ENCODE data around the gene RWDD2A.
"Not testable (repeated sequence)": the region's sequence is repeated elsewhere in the genome, so short reads cannot be mapped to it uniquely, and the experiment has no call there.

The RWDD2A gene

DNA sequence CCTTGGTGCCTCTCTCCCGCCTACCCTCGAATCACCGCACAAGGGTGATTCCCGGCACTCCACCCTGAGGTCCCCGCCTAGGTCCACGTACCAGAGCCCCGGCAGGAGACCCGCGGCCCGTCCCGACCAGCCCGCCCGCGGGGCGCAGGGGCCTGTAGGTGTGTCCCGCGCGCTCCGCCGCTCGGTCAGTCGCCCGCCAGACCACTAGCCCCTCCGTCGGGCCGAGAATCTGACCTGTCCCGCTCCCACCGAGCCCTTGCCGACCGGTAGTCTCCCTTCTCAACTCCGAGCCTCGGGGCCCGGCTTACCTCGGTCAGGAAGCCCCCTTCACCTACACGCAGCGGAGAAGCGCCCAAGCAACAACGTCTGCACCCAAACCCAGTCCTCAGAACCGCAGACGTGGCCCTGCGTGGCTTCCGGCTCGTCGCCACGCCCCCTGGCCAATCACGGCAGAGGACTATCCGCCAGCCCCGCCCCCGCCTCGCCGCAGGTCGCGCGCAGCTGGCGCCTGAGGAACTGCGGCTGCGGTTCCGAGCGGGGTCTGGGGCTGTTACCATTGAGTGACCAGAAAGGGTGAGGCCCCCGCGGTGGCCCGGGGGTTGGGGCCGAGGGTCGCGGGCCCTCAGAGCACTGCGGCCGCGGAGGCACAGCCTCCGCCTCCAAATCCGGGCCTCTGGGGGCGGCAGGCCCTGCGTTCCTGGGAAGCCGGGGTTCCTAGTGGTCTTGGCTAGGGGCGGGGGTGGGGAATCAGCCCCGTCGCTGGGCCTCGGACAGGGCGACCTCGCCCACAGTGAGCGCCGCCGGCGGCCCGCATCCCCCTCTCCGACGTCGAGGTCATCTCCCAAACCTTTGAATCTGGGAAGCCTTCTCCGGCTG is at the start of gene RWDD2A, which contains the start of gene PGM3:
Gene RWDD2A (plus strand): TSS at position 487 of the 876 bp plus-strand sequence. CDS start 1,095 bp downstream, outside the sequence.
Gene PGM3 (minus strand): TSS at position 395 of the 876 bp plus-strand sequence. CDS start 2,253 bp downstream, outside the sequence.
- DNase-seq = peak; percentile 48

DNA sequence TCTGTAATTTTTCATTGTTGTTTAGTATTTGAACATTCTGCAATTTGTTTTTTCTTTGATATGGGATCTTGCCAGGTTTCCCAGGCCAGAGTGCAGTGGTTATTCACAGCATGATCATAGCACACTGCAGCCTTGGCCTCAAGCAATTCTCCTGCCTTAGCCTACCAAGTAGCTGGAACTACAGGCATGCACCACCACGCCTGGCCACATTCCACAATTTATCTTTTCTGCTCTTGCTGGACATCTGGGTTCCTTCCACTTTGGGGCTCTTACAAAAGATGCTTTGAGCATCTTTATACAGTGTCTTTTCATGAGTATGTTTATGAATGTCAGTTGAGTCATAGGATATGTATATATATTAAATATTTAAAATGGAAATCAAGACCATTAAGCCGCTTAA is 42.0 kb upstream of the RWDD2A start:
- DNase-seq = no peak

DNA sequence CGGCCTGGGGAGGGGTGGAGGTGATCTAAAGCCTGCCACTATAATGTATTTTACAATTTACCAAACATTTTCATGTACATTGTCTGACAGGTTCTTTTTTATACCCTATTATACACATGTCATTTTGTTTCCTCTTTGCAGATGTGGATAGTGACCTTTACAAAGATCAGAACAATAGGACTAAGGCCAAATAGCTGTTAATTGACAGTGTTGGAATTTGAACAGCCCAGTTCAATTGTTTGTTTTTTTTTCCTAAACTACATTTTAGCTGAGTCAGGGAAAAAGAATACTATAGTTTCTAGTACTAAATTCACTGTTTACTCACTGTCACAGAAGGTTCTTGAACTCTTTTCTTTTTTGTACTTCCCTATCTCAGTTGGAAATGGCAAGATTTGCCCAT is 40.2 kb upstream of the RWDD2A start:
- DNase-seq = no peak

DNA sequence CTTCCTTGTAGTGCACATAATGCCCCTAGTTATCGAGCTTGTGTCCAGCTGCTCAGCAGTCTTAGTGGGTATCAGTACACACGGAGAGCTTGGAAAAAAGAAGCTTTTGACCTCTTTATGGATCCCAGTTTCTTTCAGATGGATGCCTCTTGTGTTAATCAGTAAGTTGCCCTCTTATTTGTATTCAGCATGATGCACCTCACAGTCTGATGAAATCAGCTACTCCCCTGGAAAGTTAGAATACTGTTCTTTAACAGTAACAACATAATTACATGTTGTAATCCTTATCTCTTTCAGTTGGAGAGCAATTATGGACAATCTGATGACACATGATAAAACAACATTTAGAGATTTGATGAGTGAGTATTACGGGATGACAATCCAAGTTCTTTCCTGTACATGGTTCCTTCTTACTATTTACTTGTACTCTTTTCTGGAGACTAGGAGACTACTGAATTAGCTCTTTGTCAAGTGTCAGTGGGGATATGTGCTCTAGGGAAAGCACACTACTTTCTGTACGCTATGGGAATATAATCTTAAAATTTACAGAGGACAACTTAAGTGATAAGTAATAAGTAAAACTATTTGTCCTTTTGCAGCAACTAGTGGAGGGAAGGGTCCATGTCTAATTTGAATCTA is 39.2 kb upstream of the RWDD2A start:
- DNase-seq = no peak

- DNase-seq = no peak
These were observed 37.4 kb upstream of the RWDD2A start for GRCh38 chr6:83155794-83156193.

GRCh38 chr6:83160167-83160566 is 33.0 kb upstream of the RWDD2A start:
- DNase-seq = no peak

- no peak for DNase-seq
These were observed 25.4 kb upstream of the RWDD2A start for GRCh38 chr6:83167726-83168278.

DNA sequence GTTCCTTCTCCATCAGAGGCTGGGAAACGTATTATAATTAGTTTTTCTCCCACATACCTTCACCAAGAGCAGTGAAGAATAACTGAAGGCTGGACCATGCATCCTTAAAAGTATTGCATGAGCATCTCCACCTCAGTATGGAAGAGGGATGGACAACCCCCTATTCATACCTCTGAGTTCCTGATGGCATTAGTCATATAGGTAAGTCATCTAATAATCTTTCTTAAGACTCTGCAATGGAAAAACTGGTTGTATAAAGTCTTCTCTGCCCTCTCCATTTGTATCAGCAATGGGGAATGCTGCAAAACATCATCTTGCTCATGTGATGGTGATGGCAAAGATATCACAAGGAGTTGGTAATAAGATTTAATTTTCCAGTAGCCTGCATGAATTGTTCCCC is 24.6 kb upstream of the RWDD2A start:
- no peak for DNase-seq

- no peak for DNase-seq
These were observed 24.1 kb upstream of the RWDD2A start for GRCh38 chr6:83169106-83169505.

DNA sequence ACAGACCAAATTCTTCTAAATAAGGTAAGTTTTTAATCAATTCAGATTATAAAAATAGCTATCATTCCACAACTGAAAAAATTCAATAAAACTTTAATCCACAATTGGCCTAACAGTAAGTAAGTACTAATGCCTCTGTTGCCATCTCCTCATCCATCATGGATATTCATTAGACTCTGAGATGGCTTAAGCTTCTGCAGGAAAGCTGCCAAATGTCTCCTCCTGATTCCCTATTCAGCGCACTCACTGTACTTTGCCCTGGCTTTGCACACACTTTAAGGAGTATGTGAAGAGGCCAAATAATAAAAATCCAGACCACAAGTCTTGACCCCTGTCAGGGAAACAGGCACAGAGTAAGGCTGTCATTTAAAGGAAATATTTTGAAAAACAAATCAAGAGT is 23.6 kb upstream of the RWDD2A start:
- no peak for DNase-seq

- DNase-seq = no peak
These were observed 16.9 kb upstream of the RWDD2A start for GRCh38 chr6:83176246-83176645.

DNA sequence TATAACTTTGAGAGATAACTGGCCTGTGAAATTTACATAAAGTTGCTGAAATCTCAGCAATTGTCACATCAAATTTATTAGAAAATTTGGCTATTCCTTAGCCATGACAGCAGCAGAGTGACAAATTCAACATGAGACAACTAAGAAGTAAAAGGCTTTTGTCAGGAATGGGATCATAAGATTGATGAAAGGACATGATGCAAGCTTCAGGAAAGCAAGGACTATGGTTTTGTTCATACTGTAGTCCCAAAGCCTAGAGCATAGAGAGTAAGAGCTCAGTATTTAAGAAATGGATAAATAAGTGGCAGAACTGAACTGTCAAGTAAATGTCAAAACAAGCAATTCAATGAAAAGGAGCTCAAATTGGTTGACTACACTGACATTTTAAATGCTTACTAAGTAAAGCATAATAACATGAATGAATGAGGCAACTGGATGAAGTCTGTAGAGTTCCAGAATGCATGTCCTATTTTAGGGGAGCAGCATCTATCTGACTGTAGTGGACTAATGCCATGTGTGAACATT is 12.7 kb upstream of the RWDD2A start:
- no peak for DNase-seq

DNA sequence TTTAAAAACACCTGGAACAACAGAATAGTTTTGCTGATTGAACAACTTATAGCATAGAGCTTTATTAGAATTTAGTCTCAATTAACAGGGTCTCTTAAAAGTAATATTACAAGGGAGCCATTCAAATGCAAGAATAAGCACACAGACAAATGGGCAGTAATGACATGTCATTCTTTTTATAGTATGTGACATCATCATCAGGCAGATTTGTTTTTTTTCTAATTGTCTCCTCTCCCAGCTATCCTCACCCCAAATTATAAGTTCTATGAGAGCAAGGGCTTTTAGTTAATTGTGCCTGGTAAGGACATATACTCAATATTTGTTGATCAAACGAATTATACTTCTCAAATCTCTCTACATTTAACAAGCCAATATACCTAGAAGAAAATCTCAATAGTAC is 11.0 kb upstream of the RWDD2A start:
- DNase-seq = no peak

DNA sequence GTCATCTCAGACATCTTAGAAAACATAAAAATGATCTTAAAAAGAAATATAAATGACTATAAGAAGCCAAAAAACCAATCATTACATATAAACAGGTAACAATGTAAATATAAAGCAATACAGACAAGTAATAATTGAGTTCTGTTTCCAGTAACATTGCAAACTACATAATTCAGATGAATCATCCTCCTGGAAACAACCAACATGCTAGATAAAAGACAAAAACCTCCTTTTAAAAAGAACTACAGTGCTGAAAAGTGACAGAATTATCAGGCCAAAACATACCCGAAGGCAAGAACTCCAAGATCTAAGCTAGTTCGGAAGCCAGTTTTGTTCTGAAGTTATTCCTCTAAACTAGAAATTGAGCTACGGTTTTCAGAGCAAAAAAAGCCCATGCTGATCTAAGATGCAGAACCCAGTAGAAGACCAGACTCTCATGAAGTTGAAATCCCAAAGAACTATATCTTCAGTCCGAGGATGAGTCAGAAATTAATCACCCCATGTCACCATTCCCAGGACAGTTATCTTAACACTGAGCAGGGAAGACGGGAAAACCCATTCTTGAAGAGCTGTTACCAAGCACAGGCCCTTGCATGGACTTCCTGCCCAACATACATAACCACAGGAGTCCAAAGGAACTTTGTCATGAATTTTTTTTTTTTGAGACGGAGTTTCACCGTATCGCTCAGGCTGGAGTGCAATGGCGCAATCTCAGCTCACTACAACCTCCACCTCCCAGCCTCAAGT is 9.9 kb upstream of the RWDD2A start:
- DNase-seq = no peak

DNA sequence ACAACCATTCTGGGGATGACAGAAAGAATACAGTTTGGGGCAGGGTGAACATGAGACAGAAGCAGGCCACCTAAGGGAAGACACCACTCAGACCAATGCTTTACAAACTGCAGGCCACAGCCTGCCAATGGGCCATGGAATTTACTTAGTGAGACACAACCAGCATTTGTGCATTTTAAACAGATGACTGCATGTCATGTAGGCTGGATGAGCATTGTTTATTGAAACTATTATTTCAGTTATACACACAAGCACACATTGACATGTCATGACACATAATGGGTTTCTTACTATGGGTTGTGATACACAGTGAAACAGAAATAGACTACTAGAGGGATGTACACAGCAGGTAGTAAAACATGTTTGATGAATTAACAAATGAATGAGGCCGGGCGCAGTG is 8.1 kb upstream of the RWDD2A start:
- no peak for DNase-seq

DNA sequence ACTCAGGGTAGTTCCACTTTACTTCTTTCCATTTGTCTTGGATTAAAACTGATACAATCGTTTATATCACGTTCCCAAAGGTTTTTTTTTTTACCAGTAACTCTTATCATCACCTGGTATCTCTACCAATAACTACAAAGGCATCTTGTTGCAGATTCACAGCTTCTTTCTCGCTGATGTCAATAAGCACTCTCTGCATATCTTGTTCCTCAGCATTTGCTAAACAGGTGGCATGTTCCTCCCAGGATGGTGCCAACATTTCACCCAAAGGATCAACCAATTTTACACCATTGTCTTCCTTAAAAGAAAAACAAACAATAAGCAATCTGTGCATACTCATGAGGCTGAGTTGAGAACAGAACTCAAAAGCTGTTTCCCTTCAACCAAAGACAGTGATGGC is 4.7 kb upstream of the RWDD2A start:
- no peak for DNase-seq

GRCh38 chr6:83190626-83191025 is 2.5 kb upstream of the RWDD2A start:
- DNase-seq = no peak

DNA sequence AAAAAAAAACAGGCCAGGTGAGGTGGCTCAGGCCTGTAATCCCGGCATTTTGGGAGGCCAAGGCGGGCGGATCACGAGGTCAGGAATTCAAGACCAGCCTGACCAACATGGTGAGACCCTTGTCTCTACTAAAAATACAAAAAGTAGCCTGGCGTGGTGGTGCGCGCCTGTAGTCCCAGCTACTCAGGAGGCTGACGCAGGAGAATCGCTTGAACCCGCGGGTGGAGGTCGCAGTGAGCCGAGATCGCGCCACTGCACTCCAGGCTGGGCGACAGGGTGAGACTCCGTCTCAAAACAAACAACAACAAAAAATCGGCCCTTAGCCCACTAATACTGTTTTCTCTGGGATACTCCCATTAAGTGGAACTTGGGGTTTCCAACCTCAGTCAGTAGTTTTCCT is 1.2 kb upstream of the RWDD2A start:
- not testable (repeated sequence) for DNase-seq

- DNase-seq = no peak
These were observed 701 bp upstream of the RWDD2A start for GRCh38 chr6:83192456-83192855.

GRCh38 chr6:83193747-83194566 is 800 bp downstream of the RWDD2A start:
- no peak for DNase-seq

- DNase-seq = no peak
These were observed 5.5 kb downstream of the RWDD2A start for GRCh38 chr6:83198486-83199172.
